ENCODE data around the gene PLCE1.
"Not testable (repeated sequence)": the region's sequence is repeated elsewhere in the genome, so short reads cannot be mapped to it uniquely, and the experiment has no call there.

PLCE1 gene

GRCh38 chr10:93993782-93994437 lies at the start of gene PLCE1:
TSS of gene PLCE1 (plus strand) at chr10:93993931. CDS start at chr10:94031047, 37,116 bp downstream.
- Mint-ChIP-seq H3K9me3 (no peaks in the 10 kb centered on the region), H3K36me3 (no peaks in the 10 kb centered on the region), H3K4me3 (no peak within 1 kb of the TSS), H3K27ac (no peak within 1 kb of the TSS), H3K4me1 (no peaks in the 10 kb centered on the region)
- ATAC-seq (peak; percentile 31), DNase-seq (ENCODE audit: low spot score in 2 of 2) (no peak)

- ATAC-seq: no peak
- Mint-ChIP-seq H3K36me3 (no peaks in the 10 kb centered on the region), H3K4me1 (no peaks in the 10 kb centered on the region), H3K9me3 (no peaks in the 10 kb centered on the region), H3K4me3 (no peak overlapping the region), H3K27ac (no peak overlapping the region)
- no peak for DNase-seq (ENCODE audit: low spot score in 2 of 2)
Measured at GRCh38 chr10:93945819-93946218, 47.9 kb upstream of the PLCE1 start.

GRCh38 chr10:93947055-93947454 lies 46.7 kb upstream of the PLCE1 start:
- Mint-ChIP-seq H3K27ac (no peak overlapping the region), H3K4me1 (no peaks in the 10 kb centered on the region), H3K9me3 (no peaks in the 10 kb centered on the region), H3K4me3 (no peak overlapping the region), H3K36me3 (no peaks in the 10 kb centered on the region)
- DNase-seq (ENCODE audit: low spot score in 2 of 2) (no peak), ATAC-seq (peak; percentile 11)

- Mint-ChIP-seq H3K36me3 (no peaks in the 10 kb centered on the region), H3K9me3 (no peaks in the 10 kb centered on the region), H3K4me1 (no peaks in the 10 kb centered on the region), H3K27ac (no peak overlapping the region), H3K4me3 (no peak overlapping the region)
- no peak for DNase-seq (ENCODE audit: low spot score in 2 of 2)
- ATAC-seq: no peak
Measured at GRCh38 chr10:93947524-93947923, 46.2 kb upstream of the PLCE1 start.

- ATAC-seq (no peak), DNase-seq (ENCODE audit: low spot score in 2 of 2) (no peak)
- Mint-ChIP-seq H3K4me3 (no peak overlapping the region), H3K4me1 (no peaks in the 10 kb centered on the region), H3K9me3 (no peaks in the 10 kb centered on the region), H3K27ac (no peak overlapping the region), H3K36me3 (no peaks in the 10 kb centered on the region)
Measured at GRCh38 chr10:93951905-93952304, 41.8 kb upstream of the PLCE1 start.

- Mint-ChIP-seq H3K9me3 (no peaks in the 10 kb centered on the region), H3K4me1 (no peaks in the 10 kb centered on the region), H3K4me3 (no peak overlapping the region), H3K27ac (no peak overlapping the region), H3K36me3 (no peaks in the 10 kb centered on the region)
- ATAC-seq (no peak), DNase-seq (ENCODE audit: low spot score in 2 of 2) (no peak)
Measured at GRCh38 chr10:93954299-93954698, 39.4 kb upstream of the PLCE1 start.

- Mint-ChIP-seq H3K36me3 (no peaks in the 10 kb centered on the region), H3K27ac (no peak overlapping the region), H3K4me3 (no peak overlapping the region), H3K4me1 (no peaks in the 10 kb centered on the region), H3K9me3 (no peaks in the 10 kb centered on the region)
- DNase-seq (ENCODE audit: low spot score in 2 of 2): no peak
- ATAC-seq: no peak
Measured at GRCh38 chr10:93954726-93955363, 38.9 kb upstream of the PLCE1 start.

- Mint-ChIP-seq H3K27ac (no peak overlapping the region), H3K4me3 (no peak overlapping the region), H3K9me3 (no peaks in the 10 kb centered on the region), H3K36me3 (no peaks in the 10 kb centered on the region), H3K4me1 (no peaks in the 10 kb centered on the region)
- DNase-seq (ENCODE audit: low spot score in 2 of 2) (no peak), ATAC-seq (no peak)
Measured at GRCh38 chr10:93958834-93959233, 34.9 kb upstream of the PLCE1 start.

- H3K4me1 Mint-ChIP-seq; ATAC-seq; H3K9me3 Mint-ChIP-seq; DNase-seq (ENCODE audit: low spot score in 2 of 2); H3K36me3 Mint-ChIP-seq; H3K4me3 Mint-ChIP-seq; H3K27ac Mint-ChIP-seq: not testable (repeated sequence)
Measured at GRCh38 chr10:93960988-93961387, 32.7 kb upstream of the PLCE1 start.

GRCh38 chr10:93962973-93963372 lies 30.8 kb upstream of the PLCE1 start:
- H3K27ac Mint-ChIP-seq: no peak overlapping the region
- no peak overlapping the region for H3K4me3 Mint-ChIP-seq
- no peaks in the 10 kb centered on the region for H3K36me3 Mint-ChIP-seq
- peak; percentile 37 for ATAC-seq
- H3K9me3 Mint-ChIP-seq: no peaks in the 10 kb centered on the region
- no peaks in the 10 kb centered on the region for H3K4me1 Mint-ChIP-seq
- no peak for DNase-seq (ENCODE audit: low spot score in 2 of 2)

GRCh38 chr10:93963434-93963833 lies 30.3 kb upstream of the PLCE1 start:
- Mint-ChIP-seq H3K4me3 (no peak overlapping the region), H3K27ac (no peak overlapping the region), H3K9me3 (no peaks in the 10 kb centered on the region), H3K4me1 (no peaks in the 10 kb centered on the region), H3K36me3 (no peaks in the 10 kb centered on the region)
- DNase-seq (ENCODE audit: low spot score in 2 of 2) (no peak), ATAC-seq (no peak)

GRCh38 chr10:93965911-93966310 lies 27.8 kb upstream of the PLCE1 start:
- Mint-ChIP-seq H3K36me3 (no peaks in the 10 kb centered on the region), H3K9me3 (no peaks in the 10 kb centered on the region), H3K4me3 (no peak overlapping the region), H3K27ac (no peak overlapping the region), H3K4me1 (no peaks in the 10 kb centered on the region)
- no peak for DNase-seq (ENCODE audit: low spot score in 2 of 2)
- ATAC-seq: no peak

- no peaks in the 10 kb centered on the region for H3K9me3 Mint-ChIP-seq
- H3K36me3 Mint-ChIP-seq: no peaks in the 10 kb centered on the region
- DNase-seq (ENCODE audit: low spot score in 2 of 2): no peak
- H3K4me1 Mint-ChIP-seq: no peaks in the 10 kb centered on the region
- no peak for ATAC-seq
- no peak overlapping the region for H3K27ac Mint-ChIP-seq
- no peak overlapping the region for H3K4me3 Mint-ChIP-seq
Measured at GRCh38 chr10:93967756-93968155, 26.0 kb upstream of the PLCE1 start.

- no peak for ATAC-seq
- Mint-ChIP-seq H3K36me3 (no peaks in the 10 kb centered on the region), H3K4me3 (no peak overlapping the region)
Measured at GRCh38 chr10:93968540-93968945, 25.2 kb upstream of the PLCE1 start.

GRCh38 chr10:93970433-93971010 lies 23.2 kb upstream of the PLCE1 start:
- ATAC-seq; H3K4me1 Mint-ChIP-seq; DNase-seq (ENCODE audit: low spot score in 2 of 2); H3K27ac Mint-ChIP-seq; H3K9me3 Mint-ChIP-seq; H3K36me3 Mint-ChIP-seq; H3K4me3 Mint-ChIP-seq: not testable (repeated sequence)

More at GRCh38 chr10:93968540-93968945, 25.2 kb upstream of the PLCE1 start:
- Mint-ChIP-seq H3K27ac (no peak overlapping the region), H3K9me3 (no peaks in the 10 kb centered on the region), H3K4me1 (no peaks in the 10 kb centered on the region)
- DNase-seq (ENCODE audit: low spot score in 2 of 2): no peak

GRCh38 chr10:93973748-93974445 lies 19.8 kb upstream of the PLCE1 start:
- Mint-ChIP-seq H3K9me3 (no peaks in the 10 kb centered on the region), H3K36me3 (no peaks in the 10 kb centered on the region), H3K27ac (no peak overlapping the region), H3K4me3 (no peak overlapping the region), H3K4me1 (no peaks in the 10 kb centered on the region)
- ATAC-seq (no peak), DNase-seq (ENCODE audit: low spot score in 2 of 2) (no peak)

Measured in stimulated activated effector memory CD8-positive, alpha-beta T cell treated with anti-CD3 and anti-CD28 coated beads, Interleukin-12 subunit alpha, Interleukin-12 subunit beta, amount 100 ng/mL, for 72 hours (primary cell).